NCI-H1048 (cell line): ENCODE measurements around the gene BLACAT1.
"Not testable (repeated sequence)": the region's sequence is repeated elsewhere in the genome, so short reads cannot be mapped to it uniquely, and the experiment has no call there.

ENCODE experiments used
- DNase-seq: peaks from one replicate; lab custom pipeline; 2025; lab: John Stamatoyannopoulos, UW

BLACAT1 gene

DNA sequence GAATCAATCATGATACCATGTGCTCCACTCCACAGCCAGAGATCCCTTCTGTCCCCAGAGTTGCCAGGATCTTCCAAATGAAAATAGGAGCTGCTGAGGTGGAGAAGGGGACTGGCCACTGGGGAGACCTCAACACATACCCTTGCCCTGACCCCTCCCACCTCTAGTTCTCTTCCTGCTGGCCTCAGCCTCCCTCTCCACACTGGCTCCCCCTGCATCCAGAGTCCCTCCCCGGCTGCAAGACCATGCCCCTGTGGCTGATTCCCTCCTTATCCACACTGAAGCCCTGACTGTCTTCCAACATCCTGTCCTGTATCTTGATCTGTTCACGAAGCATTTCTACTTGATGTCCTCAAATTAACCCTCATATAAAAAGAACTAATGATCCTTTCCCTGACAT is 27.5 kb upstream of the BLACAT1 start:
- DNase-seq, result no peak

DNA sequence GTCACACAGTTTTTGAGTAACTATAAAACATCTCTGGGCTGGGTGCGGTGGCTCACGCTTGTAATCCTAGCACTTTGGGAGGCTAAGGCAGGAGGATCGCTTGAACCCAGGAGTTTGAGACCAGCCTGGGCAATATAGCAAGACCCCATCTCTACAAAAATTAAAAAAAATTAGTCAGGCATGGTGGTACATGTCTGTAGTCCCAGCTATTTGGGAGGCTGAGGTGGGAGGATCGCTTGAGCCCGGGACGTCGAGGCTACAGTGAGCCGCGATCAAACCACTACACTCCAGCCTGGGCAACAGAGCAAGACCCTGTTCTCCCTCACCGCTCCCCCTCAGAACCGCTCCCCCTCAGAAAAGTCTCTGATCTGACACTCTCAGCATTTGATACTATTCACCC is 26.7 kb upstream of the BLACAT1 start:
- DNase-seq, result not testable (repeated sequence)

DNA sequence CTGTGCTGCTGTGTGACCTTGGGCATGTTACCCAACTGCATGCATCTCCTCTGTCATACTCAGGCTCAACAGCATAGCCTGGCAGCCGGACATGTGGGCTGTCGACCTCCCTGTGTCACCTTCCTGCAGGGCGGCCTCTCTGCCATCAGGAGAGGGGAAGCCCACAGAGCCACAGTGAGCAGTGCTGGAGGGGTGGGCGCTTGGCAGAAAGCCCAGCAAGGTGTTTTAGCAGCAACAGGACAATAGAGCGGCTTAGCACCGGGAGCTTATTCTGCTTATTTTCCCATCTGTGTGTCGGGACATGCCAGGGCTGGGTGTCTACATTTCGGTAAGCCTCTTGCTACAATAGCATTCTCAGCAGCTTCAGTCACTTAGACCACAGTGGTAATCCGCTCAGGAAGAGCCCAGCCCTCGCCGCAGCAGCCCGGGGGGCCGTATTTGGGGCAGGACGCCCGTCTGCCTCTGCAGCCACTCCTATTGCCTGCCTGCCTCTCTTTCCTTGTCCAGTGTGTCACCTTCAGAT is 25.8 kb upstream of the BLACAT1 start:
- DNase-seq, result no peak

DNA sequence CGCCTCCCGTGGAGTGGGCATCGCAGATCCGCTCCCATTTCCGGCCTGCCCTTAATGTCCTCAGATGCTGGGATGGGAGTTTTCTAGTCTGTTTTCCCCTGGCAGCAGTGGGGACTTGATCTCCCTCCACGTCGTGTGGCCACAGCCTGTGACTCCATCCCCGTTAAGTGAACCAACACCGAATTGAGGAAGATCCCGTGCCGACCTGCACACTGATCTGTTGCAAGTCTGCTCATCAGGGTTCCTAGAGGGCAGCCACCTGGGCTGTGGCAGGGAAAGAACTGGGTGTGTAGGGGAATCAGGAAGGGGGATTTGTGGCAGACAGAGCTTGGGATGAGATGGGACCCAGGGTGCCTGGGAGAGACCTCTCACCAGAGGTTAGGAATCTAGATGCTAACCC is 25.4 kb upstream of the BLACAT1 start:
- DNase-seq, result no peak

DNA sequence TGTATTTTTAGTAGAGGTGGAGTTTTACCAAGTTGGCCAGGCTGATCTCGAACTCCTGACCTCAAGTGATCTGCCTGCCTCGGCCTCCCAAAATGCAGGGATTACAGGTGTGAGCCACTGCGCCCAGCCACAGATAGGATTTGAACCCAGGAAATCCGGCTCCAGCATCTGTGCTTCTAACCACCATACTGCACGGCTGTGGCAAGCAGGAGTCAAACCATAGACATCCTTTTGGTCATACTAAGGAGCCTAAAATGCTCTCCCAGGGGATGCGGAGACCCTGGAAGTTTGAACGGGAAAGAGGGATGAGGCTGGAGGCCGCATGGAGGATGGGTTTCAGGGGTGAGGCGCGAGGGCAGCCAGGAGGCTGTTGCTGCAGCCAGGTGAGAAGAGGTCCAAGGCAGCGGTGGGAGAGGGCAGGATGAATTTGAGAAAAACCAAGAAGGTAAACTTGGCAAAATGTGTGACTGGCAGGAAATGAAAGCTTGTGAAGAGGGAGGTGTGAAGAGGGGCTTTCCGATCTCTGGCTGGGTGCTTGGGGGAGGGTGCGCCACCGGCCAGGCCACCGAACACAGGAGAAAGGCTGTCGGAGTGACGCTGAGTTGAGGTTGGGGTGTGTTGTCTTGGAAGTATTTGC is 24.6 kb upstream of the BLACAT1 start:
- DNase-seq, result no peak

DNA sequence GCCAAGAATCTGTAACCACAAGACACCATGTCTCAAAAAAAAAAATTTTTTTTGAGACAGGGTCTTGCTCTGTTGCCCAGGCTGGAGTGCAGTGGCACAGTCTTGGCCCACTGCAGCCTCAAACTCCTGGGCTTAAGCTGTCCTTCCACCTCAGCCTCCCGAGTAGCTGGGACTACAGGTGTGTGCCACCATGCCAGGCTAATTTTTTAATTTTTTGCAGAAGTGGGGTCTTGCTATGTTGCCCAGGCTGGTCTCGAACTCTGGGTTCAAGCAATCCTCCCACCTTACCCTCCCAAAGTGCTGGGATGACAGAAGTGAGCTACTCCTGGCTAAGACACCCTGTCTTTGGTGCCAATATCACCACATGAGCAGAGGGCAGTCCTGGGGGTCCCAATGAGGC is 23.1 kb upstream of the BLACAT1 start:
- not testable (repeated sequence) for DNase-seq

DNA sequence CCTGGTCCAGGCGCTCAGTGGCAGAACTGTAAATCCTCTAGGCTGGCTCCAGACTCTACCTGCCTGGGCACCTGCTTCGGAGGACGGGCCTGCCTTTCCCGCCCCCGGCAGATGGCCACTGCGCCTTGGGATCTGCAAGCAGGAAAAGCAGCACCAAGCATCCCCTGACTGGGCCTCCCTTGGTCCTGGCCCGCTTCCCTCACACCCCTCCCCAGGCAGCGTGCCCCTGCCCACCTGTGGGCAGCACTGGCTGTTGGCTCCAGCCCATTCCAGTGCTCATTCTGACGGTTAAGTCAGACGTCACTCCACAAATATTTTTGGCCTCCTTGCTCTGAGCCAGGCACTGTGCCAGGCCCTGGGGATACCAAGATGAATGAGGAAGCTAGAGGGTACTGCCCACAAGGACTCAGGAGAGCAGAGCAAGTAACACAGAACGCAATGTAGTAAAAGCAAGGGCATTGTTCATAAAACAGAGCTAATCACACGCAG is 22.0 kb upstream of the BLACAT1 start:
- DNase-seq, result no peak

DNA sequence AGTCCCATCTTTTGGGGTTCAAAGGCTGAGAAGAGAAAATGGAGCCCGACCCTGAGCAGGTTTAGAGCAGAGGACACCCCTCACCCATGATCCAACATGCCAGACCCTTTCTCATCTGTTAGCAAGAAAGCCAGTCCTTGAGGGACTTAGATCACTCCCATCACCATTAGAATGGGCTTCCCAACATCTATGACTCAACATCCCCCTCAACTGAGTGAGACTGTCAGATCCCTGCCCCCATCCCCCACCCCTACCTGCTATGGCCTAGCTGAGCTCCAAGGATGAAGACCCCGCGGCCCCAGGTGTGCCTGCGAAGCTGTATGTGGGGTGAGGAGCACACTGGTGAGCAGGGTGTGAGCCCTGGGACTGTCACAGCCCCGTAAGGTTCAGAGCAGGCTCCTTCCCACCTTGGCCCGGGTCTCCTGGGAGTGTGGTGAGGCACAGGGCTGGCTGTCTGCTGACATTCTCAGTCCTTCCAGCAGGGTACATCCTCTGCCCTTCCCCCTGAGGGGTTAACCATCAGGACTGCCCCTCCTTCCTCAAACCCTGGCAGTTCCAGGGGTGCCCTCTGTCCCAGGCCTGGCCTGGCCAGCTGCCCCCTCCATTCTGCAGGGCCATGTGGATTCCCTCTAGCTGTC is 21.4 kb upstream of the BLACAT1 start:
- no peak for DNase-seq

DNA sequence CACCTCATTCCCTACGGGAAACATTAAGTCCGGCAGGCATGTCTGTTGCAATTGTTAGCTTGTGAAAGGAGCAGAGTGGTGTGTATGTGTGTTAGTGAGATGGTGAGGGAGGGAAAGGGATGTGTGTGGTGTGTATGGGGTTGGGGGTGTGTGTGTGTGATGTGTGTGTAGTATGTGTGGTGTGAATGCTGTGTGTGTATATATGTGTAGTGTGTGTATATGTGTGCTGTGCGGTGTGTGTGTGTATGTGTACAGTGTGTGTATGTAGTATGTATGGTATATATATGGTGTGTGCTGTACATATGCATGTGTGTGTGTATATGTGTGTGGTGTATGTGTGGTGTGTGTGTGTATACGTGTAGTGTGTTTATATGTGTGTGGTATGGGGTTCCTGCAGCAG is 20.8 kb upstream of the BLACAT1 start:
- DNase-seq, result no peak

DNA sequence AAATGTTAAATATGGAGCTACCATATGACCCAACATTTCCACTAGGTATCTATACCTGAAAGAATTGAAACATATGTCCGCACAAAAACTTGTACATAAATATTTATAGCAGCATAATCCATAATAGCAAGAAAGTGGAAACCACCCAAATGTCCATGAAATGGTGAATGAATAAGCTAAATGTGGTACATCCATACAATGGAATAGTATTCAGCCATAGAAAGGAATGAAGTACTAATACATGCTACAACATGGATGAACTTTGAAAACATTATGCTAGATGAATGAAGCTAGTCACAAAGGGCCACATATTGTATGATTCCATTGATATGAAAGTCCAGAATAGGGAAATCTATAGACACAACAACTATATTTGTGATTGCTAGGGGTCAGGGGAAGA is 20.0 kb upstream of the BLACAT1 start:
- no peak for DNase-seq

DNA sequence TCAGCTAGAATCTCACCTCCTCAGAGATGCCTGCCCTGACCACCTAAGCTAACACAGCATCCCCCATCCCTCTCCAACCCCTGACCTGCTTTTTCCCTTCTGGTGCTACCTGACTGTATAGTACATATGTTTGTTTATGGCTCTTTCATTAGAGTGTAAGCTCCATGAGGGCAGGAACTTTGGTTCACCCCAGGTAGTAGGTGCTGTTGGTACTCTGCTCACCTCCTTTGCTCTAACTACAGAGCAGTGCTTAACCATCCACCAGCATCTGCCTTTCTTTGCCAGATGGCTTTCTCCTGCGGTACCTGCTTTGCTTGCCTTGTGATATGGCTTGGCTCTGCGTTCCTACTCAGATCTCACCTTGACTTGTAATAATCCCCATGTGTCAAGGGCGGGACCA is 18.7 kb upstream of the BLACAT1 start:
- DNase-seq, result no peak

DNA sequence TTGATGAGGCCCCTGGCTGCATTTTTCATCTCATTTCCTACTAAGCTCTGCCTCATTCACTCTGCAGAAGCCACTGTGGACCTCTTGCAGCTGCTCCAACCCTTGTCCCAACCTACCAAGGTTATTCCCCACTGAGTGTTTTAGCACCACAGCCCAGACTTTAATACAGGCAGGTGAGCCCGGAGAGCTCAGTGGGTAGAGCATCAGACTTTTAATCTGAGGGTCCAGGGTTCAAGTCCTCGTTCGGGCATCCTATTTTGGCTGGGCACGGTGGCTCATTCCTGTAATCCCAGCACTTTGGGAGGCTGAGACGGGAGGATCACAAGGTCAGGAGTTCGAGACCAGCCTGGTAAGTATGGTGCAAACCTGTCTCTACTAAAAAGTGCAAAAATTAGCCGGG is 18.1 kb upstream of the BLACAT1 start:
- DNase-seq, result no peak

DNA sequence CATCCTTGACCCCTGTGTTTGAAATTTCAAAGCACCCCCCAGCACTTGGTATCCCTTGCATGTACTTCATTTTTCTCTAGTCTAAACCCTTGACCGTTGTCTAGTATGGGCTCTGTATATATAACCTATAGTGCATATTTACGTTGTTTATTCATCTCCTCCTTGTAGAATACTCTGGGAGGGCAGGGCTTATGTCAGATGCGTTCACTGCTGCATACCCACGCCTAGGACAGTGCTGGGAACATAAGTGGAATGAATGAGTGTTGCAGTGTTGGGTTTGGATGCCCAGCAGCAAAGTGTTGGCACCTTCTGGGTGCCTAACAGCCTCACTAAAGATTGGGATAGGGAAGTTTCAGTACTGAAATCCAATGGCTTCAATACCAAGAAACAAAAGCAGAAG is 17.6 kb upstream of the BLACAT1 start:
- DNase-seq, result no peak

DNA sequence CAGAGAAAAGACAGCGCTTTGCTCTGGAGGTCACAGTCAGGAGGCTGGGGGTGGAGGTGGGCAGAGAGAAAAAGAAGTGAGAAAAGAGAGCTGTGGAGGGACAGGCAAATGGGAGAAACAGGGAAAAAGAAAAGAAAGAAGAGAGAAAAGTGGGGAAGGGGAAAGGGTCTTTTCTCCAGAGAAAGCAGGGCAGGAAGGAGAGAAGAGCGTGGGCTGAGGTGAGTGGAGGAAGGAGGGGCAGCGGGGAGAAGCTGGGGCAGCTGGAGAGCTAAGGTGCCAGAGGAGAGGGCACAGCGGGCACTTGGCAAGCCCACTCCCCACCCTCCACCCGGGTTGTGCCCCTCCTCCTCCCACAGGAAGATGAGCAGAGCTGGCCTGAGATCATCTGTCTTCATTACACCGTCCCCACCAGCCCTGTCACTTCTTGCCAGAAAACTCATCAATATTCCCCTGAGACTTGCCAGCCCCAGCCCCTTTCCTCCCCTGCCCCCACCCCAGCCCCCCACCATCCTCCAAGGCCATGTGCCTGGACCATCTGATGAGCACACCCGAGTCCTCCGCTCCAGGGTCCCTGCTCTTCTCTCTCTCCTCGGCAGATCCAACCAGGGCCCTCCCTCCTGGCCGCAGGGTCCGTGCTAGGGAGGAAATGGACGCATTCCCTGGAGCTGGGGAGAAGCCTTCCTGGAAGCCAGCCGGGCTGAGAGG is 17.0 kb upstream of the BLACAT1 start:
- no peak for DNase-seq

DNA sequence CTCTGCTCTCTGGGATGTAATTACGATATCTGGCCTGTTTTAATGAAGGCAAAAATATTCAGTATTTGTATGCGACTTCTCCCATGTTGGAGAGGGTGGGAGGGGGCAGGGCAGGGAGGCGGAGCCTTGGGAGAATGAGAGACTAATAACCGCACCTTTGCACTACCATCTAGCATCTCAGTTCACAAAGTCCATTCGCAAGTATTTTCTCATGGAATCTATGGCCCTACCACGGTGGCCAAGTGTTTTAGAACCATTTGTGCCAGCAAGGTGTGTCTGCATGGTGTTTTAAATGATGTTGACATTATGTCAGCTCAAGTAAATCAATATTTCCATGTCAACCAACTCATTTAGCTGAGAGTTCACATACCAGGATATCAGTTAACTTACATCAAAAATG is 14.3 kb upstream of the BLACAT1 start:
- no peak for DNase-seq

DNA sequence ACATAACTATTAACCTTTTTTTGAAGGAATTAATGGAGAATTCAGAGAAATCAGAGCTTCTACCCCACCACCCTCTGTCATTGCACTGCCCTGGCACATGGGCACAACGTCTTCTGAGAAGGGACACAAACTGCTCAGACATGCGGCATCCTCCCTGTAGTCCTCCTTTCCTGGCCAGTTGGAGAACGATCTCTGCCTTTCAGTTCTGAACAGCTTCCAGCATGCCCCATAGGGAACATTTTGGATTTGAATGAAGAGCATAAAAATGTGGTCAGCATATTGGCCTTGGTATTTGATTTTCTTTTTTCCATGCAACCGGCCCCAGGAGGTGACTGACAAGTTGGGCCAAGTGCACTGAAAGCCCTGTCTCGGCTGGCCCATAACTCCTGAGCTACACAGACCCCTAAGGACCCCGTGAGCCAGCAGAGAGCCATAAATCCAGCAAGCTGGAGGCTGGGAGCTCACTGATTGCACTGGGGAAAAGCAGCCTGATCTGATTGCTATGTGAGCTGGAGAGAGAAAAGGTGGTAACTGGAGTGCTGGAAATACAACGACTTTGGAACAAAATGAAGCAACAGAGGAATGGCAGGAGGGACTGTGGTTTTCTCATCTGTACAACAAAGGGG is 10.9 kb upstream of the BLACAT1 start:
- DNase-seq, result no peak

DNA sequence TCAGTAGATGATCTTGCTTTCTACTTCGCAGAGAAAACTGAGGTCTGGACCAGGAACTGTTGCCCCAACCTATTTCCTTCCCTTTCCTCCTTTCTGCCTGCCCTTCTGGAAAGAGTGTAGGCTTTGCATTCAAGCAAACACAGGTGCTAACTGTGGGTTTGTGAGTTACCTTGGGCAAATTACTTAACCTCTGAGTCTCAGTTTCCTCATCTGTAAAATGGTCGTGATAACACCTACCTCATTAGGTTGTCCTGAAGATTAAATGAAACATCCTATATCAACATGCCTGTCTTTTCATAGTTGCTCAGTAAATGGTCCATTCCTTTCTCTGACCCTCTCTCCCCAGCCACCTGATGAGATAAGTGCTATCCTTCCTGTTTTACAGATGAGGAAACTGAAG is 9.5 kb upstream of the BLACAT1 start:
- DNase-seq, result no peak

DNA sequence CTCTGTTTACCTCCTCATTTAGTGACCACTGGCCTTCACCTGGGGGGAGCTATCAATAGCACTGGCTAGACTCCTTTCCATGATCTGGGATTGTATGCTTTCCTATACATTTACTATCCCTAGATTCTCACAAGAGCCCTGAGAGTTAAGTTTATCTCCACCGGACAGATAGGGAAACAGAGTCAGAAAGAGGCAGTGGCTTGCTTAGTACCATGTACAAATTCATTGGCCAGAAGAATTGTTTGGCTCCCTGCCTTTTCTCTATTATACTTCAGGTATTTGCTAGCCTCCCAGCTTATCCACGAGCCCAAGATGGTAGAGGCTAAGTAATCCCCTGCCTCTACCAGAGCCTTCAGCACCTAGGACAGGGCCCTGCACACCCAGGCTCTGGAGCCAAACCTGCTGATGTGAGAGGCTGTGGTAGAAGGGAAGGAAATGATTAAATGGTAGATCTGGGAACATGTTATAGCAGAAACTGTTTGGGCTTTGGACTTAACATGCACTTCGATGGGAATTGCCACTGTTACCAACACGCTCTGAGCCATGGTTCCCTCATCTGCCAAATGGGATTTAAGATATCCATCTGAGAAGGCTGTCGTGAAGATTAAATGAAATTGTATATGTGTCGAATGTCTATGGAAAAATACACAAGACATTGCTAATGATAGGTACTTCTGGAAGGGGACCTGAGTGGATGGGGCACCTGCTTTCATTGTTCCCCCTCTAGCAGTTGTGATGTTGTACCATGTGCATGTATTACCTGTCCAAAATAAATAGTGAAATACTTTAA is 3.1 kb upstream of the BLACAT1 start:
- DNase-seq, result no peak

DNA sequence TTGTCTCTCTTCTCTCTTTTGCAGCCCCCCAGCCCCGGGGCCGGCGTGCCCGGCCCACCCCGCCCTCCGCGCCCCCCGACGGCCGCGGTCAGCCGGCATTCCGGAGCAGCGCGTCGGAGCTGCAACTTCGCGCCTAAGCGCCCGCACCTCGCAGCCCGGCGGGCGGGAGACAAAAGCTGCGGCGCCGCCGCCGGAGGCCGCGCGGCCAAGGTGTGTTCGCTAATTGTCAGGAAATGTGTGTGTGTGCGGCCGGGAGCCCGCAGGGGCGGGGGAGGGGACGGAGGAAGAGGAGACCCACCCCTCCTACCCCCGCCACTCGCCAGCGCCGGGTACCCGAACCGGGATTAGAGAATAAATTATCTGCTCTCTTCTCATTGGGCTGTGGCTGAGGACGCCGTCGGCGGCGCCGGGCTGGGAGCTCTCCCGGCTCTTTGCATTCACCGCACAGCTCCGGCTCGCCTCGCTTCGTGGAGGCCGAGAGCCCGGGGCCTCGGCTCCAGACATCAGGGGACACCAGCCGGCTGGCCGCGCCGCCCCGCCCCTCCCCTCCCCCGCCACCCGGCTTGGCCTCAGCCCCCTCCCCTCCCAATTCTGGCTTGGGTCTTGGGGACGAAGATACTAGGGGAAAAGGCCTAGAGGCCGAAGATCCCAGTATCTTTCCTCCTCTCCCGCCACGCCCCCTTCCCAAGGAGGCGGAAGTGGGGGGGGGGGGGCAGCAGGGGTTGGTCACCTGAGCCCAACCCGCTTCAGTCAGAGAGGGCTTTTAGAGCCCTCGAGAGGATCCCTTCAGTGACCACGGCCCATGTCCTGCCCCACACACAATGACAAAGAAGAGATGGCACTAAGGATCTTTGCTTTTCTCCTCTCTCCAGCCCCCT is 1.3 kb upstream of the BLACAT1 start:
- DNase-seq, result no peak

DNA sequence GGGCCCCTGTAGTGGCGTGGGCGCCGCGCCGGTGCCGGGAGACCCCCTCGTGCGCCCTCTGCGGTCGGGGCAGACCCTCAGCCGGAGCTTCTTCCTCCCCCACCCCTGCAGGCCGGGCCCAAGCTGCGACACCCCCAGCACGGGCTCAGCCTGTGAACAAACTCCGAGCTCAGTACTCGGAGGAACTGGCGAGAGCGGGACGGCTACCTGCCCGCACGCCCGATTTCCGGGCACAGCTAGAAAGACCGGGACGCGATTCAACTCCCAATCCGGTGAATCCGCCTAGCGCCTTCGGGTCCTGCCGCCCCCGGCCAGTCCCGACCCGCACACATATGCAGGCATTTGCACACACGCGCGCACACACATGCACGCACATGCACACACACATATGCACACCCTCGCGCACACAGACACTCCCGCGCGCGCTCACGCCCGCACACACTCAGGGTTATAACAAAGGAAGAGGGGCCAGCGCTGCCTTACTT is 580 bp upstream of the BLACAT1 start:
- DNase-seq, result no peak

DNA sequence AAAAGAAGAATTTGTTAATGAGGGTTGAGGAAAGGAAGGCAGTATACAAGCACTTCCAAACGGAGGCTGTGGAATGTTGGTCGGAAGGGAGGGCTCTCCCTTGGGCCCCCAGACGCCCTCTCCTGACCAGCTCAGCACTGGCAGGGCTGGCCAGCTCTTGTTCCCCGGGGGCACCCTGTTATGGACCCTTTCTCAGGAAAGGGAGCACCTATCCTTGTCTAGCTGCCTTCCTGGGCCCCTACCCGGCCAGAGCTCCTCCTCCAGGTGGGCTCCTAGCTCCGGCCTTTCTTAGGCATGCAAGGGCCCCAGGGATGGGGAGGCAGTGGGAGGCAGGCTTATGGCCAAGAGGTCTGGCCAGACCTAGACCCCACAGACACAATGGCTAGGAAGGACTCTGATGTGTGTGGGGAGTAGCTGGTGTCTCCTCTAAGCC is 926 bp downstream of the BLACAT1 start:
- DNase-seq, result no peak
